PC-9 (cell line): ENCODE data around the gene ACAP2. TPM values are rescaled to one million over a fixed set of nuclear protein-coding genes. Genes with fewer than 3 reads are reported as not detected.
"Not testable (repeated sequence)": the region's sequence is repeated elsewhere in the genome, so short reads cannot be mapped to it uniquely, and the experiment has no call there.

Source experiments
- BruUV-seq: library from RNA; stranded (reverse); fragments of 400-500 nt; replicated peaks from 2 replicates; lab custom pipeline; 2021; lab: Mats Ljungman, UMichigan
- CTCF ChIA-PET: fragments of 300-600 bp; sonication (Branson Sonifier 250); formaldehyde crosslinking; loops from one replicate; lab custom pipeline; 2022; ENCODE audit warnings: antibody characterized with exemption; lab: Charles Lee
- POLR2A ChIA-PET: fragments of 300-600 bp; sonication (Branson Sonifier 250); formaldehyde crosslinking; loops from one replicate; lab custom pipeline; 2022; ENCODE audit warnings: antibody characterized with exemption; ENCODE audit not compliant: unreplicated experiment; lab: Charles Lee
- DNase-seq, 2 experiments: peaks; one replicate each; pipeline versions ENCODE4 v3.0.0 to v3.0.0-alpha.2; 2015 to 2022; ENCODE audit warnings: mixed read lengths in 1 of 2
- H2AFZ ChIP-seq: fragments of 200-600 bp; sonication (generic); 2 replicates; pipeline ENCODE4 v1.8.1; 2017; ENCODE audit warnings: antibody characterized with exemption
- H3F3A ChIP-seq: fragments of 200-600 bp; sonication (generic); 2 replicates; pipeline ENCODE4 v1.8.1; 2017; ENCODE audit warnings: antibody characterized with exemption, mild to moderate bottlenecking, low read depth; ENCODE audit not compliant: insufficient read depth
- H3K27ac ChIP-seq: fragments of 200-600 bp; sonication (generic); 2 replicates; pipeline ENCODE4 v1.6.1; 2016; ENCODE audit warnings: mixed run types
- H3K27me3 ChIP-seq: fragments of 200-600 bp; sonication (generic); 2 replicates; pipeline ENCODE4 v1.6.1; 2016; ENCODE audit warnings: low read depth, mixed run types; ENCODE audit not compliant: insufficient read depth
- H3K36me3 ChIP-seq: fragments of 200-600 bp; sonication (generic); 2 replicates; pipeline ENCODE4 v1.6.1; 2016; ENCODE audit warnings: low read depth, mixed run types
- H3K4me1 ChIP-seq: fragments of 200-600 bp; sonication (generic); replicated peaks from 2 replicates; pipeline ENCODE4 v1.6.1; 2016; ENCODE audit warnings: mixed run types; ENCODE audit not compliant: insufficient read depth
- H3K4me2 ChIP-seq: fragments of 200-600 bp; sonication (generic); 2 replicates; pipeline ENCODE4 v1.6.1; 2017; ENCODE audit warnings: mixed run types
- H3K4me3 ChIP-seq: fragments of 200-600 bp; sonication (generic); 2 replicates; pipeline ENCODE4 v1.6.1; 2016; ENCODE audit warnings: mixed run types
- H3K79me2 ChIP-seq: fragments of 200-600 bp; sonication (generic); 2 replicates; pipeline ENCODE4 v1.6.1; 2017; ENCODE audit warnings: low read depth, mixed run types
- H3K9me2 ChIP-seq: fragments of 200-600 bp; sonication (generic); 2 replicates; pipeline ENCODE4 v1.8.1; 2017; ENCODE audit warnings: mild to moderate bottlenecking; ENCODE audit not compliant: insufficient read depth
- H3K9me3 ChIP-seq: fragments of 200-600 bp; sonication (generic); 2 replicates; pipeline ENCODE4 v1.8.1; 2016; ENCODE audit warnings: low read depth; ENCODE audit not compliant: insufficient read depth
- H4K20me1 ChIP-seq: fragments of 200-600 bp; sonication (generic); 2 replicates; pipeline ENCODE4 v1.8.1; 2017; ENCODE audit not compliant: insufficient read depth
- EZH2 ChIP-seq: fragments of 200-600 bp; sonication (generic); IDR thresholded peaks from 2 replicates; pipeline ENCODE4 v1.8.0; 2017; ENCODE audit warnings: antibody characterized with exemption, low read depth
- intact Hi-C: fragments of 100-400 bp; cut with micrococcal nuclease; formaldehyde crosslinking; loops from one replicate; pipeline ENCODE4 v1.10.0; 2022; ENCODE audit not compliant: unreplicated experiment
- total RNA-seq: library from RNA; stranded (reverse); gene quantifications from 2 replicates; pipeline ENCODE4 v1.2.3, GENCODE V29; 2021
- TF ChIP-seq, protein P1 (sequence below): fragments of 200-600 bp; sonication (generic); conservative IDR thresholded peaks from 2 replicates; pipeline ENCODE4 v1.6.1; 2017; ENCODE audit warnings: mixed run types, antibody characterized with exemption, mild to moderate bottlenecking, moderate library complexity

The ACAP2 gene
- total RNA-seq, 1 experiment from 2014 or later: 67.9 TPM

DNA sequence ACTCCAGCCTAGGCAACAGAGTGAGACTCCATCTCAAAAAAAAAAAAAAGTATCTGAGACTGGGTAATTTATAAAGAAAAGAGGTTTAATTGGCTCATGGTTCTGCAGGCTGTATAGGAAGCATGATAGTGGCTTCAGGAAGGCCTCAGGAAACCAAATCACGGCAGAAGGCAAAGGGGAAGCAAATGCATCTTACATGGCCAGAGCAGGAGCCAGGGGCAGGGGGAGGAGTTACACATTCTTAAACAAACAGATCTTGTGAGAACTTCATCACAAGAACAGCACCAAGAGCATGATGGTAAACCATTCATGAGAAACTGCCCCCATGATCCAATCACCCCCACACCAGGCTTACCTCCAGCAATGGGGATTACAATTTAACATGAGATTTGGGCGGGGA, 37.2 kb downstream of the ACAP2 start:
- Histone ChIP-seq H3K27me3 (no peaks in the 10 kb centered on the region), H3F3A (no peaks in the 10 kb centered on the region), H3K4me3 (no peak overlapping the region), H3K79me2 (peaks cover 89% of the 10 kb centered on the region), H3K9me3 (no peaks in the 10 kb centered on the region), H2AFZ (no peak overlapping the region), H3K4me2 (no peak overlapping the region), H3K27ac (no peak overlapping the region), H3K36me3 (peaks cover 9% of the 10 kb centered on the region; the same call in 1 of the 2 replicates), H3K9me2 (no peaks in the 10 kb centered on the region), H4K20me1 (peaks cover 34% of the 10 kb centered on the region), H3K4me1 (no peaks in the 10 kb centered on the region)
- no TSS peak for BruUV-seq
- CTCF ChIA-PET: no interaction called here
- POLR2A ChIA-PET: interaction anchor here (0.6 kb wide), 1 partner anchor 50 kb away, joined by 3 read pairs; no protein-coding TSS in a partner anchor
- no peak for DNase-seq
- intact Hi-C loops: no loop called here
- TF ChIP-seq EZH2: no peak
- TF ChIP-seq, protein P1, sequence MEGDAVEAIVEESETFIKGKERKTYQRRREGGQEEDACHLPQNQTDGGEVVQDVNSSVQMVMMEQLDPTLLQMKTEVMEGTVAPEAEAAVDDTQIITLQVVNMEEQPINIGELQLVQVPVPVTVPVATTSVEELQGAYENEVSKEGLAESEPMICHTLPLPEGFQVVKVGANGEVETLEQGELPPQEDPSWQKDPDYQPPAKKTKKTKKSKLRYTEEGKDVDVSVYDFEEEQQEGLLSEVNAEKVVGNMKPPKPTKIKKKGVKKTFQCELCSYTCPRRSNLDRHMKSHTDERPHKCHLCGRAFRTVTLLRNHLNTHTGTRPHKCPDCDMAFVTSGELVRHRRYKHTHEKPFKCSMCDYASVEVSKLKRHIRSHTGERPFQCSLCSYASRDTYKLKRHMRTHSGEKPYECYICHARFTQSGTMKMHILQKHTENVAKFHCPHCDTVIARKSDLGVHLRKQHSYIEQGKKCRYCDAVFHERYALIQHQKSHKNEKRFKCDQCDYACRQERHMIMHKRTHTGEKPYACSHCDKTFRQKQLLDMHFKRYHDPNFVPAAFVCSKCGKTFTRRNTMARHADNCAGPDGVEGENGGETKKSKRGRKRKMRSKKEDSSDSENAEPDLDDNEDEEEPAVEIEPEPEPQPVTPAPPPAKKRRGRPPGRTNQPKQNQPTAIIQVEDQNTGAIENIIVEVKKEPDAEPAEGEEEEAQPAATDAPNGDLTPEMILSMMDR: no peak

DNA sequence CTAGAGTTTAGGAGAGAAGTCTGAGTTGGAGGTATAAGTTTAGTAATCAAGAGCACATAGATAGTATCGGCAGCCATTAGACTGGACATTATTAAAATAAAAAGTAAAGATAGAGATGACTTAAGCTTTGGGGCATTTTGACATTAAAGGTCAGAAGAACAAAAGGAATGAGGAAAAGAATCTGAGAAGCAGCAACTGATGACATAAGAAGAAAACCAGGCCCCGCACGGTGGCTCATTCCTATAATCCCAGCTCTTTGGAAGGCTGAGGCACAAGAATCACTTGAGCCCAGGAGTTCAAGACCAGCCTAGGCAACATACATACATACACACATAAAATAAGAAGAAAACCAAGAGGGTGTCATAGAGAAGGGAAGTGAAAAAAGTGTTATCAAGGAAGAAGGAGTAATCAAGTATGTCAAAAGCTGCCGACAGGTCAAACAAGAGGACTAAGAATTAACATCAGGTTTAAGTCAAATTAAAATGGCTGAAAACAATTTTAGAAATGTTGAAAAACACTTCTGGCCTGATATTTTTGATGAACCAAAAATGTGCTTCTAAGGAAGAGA, 38.9 kb downstream of the ACAP2 start:
- peaks cover 28% of the 10 kb centered on the region for H4K20me1 ChIP-seq
- no peak for TF ChIP-seq EZH2
- H3K9me2 ChIP-seq: no peaks in the 10 kb centered on the region
- intact Hi-C loops: no loop called here
- H3K36me3 ChIP-seq: peaks cover 6% of the 10 kb centered on the region; the same call in 1 of the 2 replicates
- POLR2A ChIA-PET: interaction anchor here (0.6 kb wide), 1 partner anchor 663 kb away, joined by 45 read pairs; no protein-coding TSS in a partner anchor
- peaks cover 87% of the 10 kb centered on the region for H3K79me2 ChIP-seq
- no peak overlapping the region for H3K4me2 ChIP-seq
- no peak overlapping the region for H2AFZ ChIP-seq
- no TSS peak for BruUV-seq
- DNase-seq: no peak
- H3K4me3 ChIP-seq: no peak overlapping the region
- H3K27ac ChIP-seq: no peak overlapping the region
- H3K9me3 ChIP-seq: no peaks in the 10 kb centered on the region
- CTCF ChIA-PET: no interaction called here
- H3F3A ChIP-seq: no peaks in the 10 kb centered on the region
- no peaks in the 10 kb centered on the region for H3K27me3 ChIP-seq
- no peaks in the 10 kb centered on the region for H3K4me1 ChIP-seq

DNA sequence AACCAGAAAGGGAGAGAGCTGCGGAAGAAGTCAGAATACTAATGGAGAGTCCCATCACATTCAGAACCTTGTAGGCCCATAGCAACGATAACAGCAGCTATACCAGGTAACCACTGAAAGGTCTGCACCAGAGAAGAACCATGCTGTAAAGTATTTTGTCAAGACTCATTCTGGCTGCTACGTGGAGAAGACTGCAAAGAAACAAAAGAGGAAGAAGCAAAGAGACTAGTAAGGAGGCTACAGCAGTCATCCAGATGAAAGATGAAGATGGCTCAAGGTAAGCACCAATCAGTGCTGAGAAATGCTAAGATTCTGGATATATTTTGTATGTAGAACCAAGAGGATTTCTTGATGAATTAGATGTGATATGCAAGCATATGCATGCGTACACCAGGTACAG, 39.6 kb downstream of the ACAP2 start:
- H3K27me3 ChIP-seq: no peaks in the 10 kb centered on the region
- CTCF ChIA-PET: no interaction called here
- no peak overlapping the region for H3K27ac ChIP-seq
- no peak for DNase-seq
- BruUV-seq: no TSS peak
- H3K4me3 ChIP-seq: no peak overlapping the region
- H3K4me1 ChIP-seq: no peaks in the 10 kb centered on the region
- no peak overlapping the region for H2AFZ ChIP-seq
- intact Hi-C loops: no loop called here
- no peaks in the 10 kb centered on the region for H3F3A ChIP-seq
- no peak overlapping the region for H3K4me2 ChIP-seq
- H3K79me2 ChIP-seq: peaks cover 85% of the 10 kb centered on the region
- no peaks in the 10 kb centered on the region for H3K9me3 ChIP-seq
- H4K20me1 ChIP-seq: peaks cover 23% of the 10 kb centered on the region
- no peaks in the 10 kb centered on the region for H3K9me2 ChIP-seq
- H3K36me3 ChIP-seq: no peaks in the 10 kb centered on the region
- POLR2A ChIA-PET: no interaction called here
- no peak for TF ChIP-seq EZH2
- TF ChIP-seq, protein P1: no peak

DNA sequence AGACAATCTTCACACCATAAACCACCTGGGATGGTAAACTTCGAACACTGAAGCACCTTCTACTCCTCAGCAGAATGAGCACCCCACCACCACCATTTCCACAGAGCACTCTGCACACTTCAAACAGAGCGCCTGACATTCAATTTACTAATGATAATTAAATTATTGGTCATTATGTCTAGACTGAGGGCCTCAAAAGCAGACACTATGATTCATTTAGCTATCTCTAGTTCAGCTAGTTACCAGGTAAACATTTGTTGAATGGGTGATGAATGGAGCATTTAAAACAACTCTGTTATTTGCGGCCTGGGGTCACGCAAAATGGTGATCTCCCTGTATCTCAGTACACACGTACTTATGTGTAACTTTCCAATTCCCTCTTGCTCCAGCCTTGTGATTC, 40.9 kb downstream of the ACAP2 start:
- Histone ChIP-seq H3K27ac (no peak overlapping the region), H3F3A (no peaks in the 10 kb centered on the region), H3K4me1 (no peaks in the 10 kb centered on the region), H2AFZ (no peak overlapping the region), H3K36me3 (no peaks in the 10 kb centered on the region), H3K4me3 (no peak overlapping the region), H3K9me2 (no peaks in the 10 kb centered on the region), H4K20me1 (peaks cover 21% of the 10 kb centered on the region), H3K9me3 (no peaks in the 10 kb centered on the region), H3K4me2 (no peak overlapping the region), H3K27me3 (no peaks in the 10 kb centered on the region), H3K79me2 (peaks cover 88% of the 10 kb centered on the region)
- CTCF ChIA-PET: no interaction called here
- TF ChIP-seq, protein P1: no peak
- TF ChIP-seq EZH2: no peak
- intact Hi-C loops: no loop called here
- no peak for DNase-seq
- BruUV-seq: no TSS peak
- POLR2A ChIA-PET: no interaction called here

DNA sequence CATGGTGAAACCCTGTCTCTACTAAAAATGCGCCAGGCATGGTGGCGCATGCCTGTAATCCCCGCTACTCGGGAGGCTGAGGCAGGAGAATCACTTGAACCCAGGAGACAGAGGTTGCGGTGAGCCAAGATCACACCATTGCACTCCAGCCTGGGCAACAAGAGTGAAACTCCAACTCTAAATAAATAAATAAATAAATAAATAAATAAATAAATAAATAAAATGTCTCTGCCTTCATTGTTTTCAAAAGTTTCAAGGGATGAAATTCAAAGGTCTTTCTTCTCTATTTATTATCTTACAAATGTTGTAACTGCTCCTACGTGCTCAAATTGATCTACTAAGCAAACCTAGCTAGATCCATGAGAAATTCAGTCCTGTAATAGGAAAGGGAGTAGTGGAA, 44.4 kb downstream of the ACAP2 start:
- H3K27me3 ChIP-seq, H3F3A ChIP-seq, POLR2A ChIA-PET, H2AFZ ChIP-seq, H3K9me2 ChIP-seq, intact Hi-C loops, H3K4me3 ChIP-seq, H3K9me3 ChIP-seq, H3K27ac ChIP-seq, CTCF ChIA-PET, H3K36me3 ChIP-seq, DNase-seq, BruUV-seq, H3K4me2 ChIP-seq: not testable (repeated sequence)
- peaks cover 13% of the 10 kb centered on the region; the same call in 1 of the 2 replicates for H3K4me1 ChIP-seq
- H4K20me1 ChIP-seq: peaks cover 11% of the 10 kb centered on the region
- peaks cover 95% of the 10 kb centered on the region for H3K79me2 ChIP-seq
